GM10248 (cell line): ENCODE results near the gene PI4K2B.

Source experiments
- CTCF ChIA-PET: fragments of 300-600 bp; sonication (Branson Sonifier 250); formaldehyde crosslinking; extraction: SDS; loops from one replicate; lab custom pipeline; 2021; ENCODE audit warnings: antibody characterized with exemption; lab: Yijun Ruan, JAX
- POLR2A ChIA-PET: fragments of 350-650 bp; sonication (Branson Sonifier 250); formaldehyde crosslinking; extraction: SDS; loops from one replicate; lab custom pipeline; 2020; ENCODE audit warnings: antibody characterized with exemption; lab: Yijun Ruan, JAX
- DNase-seq: peaks from one replicate; pipeline ENCODE4 v3.0.0; 2012; ENCODE audit errors: extremely low spot score
- TF ChIP-seq, protein P1 (sequence below): IDR thresholded peaks from 2 replicates; pipeline ENCODE4 v1.5.1; 2012; ENCODE audit warnings: mild to moderate bottlenecking, low read depth; ENCODE audit errors: extremely low read depth, missing control alignments, control extremely low read depth

Gene PI4K2B

DNA sequence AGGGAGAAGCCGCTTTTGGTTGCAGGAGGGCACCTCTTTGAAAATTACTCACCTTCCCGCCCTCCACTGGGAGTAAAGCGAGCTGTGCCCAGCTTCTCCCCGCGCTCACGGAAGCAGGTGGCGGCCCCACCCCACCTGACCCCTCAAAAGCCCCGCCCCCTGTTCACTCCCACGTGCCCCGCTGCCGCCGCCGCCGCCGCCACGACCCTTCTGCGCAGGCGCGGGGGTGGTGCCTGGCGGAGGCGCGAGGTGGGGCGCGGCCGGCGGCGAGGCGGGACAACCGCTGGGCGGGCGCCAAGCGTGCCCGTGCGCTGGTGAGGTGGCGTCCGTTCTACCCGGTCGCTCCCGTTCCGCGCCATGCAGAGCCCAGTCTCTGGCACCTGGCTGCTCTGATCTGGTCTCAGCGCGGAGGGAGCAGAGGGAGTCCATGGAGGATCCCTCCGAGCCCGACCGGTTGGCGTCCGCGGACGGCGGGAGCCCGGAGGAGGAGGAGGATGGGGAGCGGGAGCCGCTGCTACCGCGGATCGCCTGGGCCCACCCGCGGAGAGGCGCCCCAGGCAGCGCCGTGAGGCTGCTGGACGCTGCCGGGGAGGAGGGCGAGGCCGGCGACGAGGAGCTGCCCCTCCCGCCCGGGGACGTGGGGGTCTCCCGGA lies at the start of gene PI4K2B:
Gene PI4K2B (plus strand): TSS at position 297 of the 653 bp plus-strand sequence. CDS start 131 bp downstream, at position 428.
- CTCF ChIA-PET = interaction anchor here (1.1 to 8.0 kb wide), 9 partner anchors 10 to 133 kb away, joined by 3 to 59 read pairs (median 4); partner anchors contain the start of gene ZCCHC4
- peak; percentile 94 for DNase-seq
- TF ChIP-seq, protein P1, sequence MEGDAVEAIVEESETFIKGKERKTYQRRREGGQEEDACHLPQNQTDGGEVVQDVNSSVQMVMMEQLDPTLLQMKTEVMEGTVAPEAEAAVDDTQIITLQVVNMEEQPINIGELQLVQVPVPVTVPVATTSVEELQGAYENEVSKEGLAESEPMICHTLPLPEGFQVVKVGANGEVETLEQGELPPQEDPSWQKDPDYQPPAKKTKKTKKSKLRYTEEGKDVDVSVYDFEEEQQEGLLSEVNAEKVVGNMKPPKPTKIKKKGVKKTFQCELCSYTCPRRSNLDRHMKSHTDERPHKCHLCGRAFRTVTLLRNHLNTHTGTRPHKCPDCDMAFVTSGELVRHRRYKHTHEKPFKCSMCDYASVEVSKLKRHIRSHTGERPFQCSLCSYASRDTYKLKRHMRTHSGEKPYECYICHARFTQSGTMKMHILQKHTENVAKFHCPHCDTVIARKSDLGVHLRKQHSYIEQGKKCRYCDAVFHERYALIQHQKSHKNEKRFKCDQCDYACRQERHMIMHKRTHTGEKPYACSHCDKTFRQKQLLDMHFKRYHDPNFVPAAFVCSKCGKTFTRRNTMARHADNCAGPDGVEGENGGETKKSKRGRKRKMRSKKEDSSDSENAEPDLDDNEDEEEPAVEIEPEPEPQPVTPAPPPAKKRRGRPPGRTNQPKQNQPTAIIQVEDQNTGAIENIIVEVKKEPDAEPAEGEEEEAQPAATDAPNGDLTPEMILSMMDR = no peak
- POLR2A ChIA-PET = interaction anchor here (0.6 kb wide), 1 partner anchor 10 kb away, joined by 7 read pairs; no protein-coding TSS in a partner anchor

DNA sequence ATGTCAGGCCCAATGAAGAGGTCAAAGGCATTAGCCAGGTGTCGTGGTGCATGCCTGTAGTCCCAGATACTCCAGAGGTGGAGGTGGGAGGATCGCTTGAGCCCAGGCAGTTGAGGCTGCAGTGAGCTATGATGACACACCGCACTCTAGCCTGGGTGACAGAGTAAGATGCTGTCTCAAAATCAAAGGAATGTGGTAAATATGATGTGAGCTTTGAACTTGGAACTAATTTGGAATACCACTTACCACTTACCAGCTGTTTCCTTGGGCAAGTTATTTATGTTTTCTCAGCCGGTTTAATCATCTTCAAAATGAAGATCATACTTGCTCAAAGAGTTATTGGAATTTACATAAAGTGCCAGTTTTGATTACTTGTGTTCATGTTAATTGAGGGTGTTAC lies 49.8 kb upstream of the PI4K2B start:
- TF ChIP-seq, protein P1 = no peak
- CTCF ChIA-PET = no interaction called here
- no peak for DNase-seq

DNA sequence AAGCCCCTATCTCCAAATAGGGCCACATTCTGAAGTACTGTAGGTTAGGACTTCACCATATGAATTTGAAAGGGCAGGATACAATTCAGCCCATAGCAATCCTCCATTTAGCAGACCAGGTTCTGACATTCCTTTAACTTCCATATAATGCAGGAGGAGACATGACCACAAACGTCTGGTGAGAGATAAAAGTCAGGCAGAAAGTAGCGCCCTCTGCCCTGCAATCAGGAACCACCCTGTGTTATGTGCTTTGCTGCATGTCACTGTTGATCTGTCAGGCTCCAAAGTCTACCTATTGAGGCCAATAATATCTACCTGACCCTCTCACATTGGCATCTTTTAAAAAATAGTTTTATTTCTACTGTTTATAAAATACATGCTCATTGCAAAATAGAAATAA lies 43.4 kb upstream of the PI4K2B start:
- CTCF ChIA-PET = no interaction called here
- DNase-seq = no peak
- TF ChIP-seq, protein P1 = no peak
- POLR2A ChIA-PET = no interaction called here

More for the DNA sequence above, 49.8 kb upstream of the PI4K2B start:
- POLR2A ChIA-PET = no interaction called here

DNA sequence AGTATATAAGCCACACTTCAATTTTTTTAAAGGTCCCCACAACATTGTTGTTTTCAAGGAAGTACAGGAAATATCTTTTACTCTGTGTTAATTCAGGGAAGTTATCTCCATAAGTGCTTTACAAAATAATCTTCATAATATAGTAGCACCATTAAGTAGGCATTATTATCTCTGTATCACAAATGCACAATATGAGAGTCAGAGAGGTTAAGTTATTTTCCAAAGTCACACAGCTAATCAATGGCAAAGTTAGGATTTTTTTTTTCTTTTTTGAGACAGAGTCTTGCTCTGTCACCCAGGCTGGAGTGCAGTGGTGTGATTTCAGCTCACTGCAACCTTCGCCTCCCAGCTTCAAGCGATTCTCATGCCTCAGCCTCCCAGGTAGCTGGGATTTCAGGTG lies 35.1 kb upstream of the PI4K2B start:
- ChIA-PET CTCF (interaction anchor here (1.2 to 1.7 kb wide), 2 partner anchors 15 to 19 kb away, joined by 4 to 5 read pairs; no protein-coding TSS in a partner anchor), POLR2A (no interaction called here)
- TF ChIP-seq, protein P1 = no peak
- DNase-seq = no peak

DNA sequence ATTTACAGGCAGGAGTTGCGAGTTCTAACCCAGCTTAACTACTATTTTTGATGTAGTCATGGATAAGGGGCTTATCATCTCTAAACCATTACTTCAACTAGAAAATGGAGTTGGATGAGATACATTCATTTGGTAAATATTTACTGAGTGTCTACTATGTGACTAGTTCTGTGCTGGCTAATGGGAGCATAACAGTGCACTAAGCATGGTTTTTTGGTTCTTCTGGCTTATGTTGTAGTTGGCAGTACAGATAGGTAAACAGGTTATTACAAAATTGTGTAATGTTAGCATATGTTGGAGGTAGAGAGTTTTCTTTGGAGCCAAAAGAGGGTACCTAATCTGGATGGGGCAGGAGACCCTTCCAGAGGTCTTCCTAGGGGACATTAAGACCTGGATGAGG lies 25.8 kb upstream of the PI4K2B start:
- ChIA-PET POLR2A (no interaction called here), CTCF (no interaction called here)
- no peak for DNase-seq
- TF ChIP-seq, protein P1 = no peak

DNA sequence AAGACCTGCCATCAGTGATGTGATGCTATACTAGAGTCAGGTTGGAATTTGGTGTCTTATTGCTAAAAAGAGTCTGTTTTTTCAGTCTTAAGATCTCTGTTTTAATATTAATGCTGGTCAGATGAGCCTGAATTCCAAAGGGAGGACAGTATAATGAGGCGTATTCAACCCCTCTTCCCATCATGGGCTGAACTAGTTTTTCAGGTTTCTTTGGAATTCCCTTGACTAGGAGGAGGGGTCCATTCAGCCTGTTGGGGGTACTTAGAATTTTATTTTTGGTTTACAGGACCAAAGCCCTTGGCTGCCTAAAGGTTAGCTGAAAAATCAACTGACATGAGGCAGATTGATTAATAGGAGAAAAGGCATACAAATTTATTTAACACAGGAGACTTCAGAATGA lies 24.1 kb upstream of the PI4K2B start:
- TF ChIP-seq, protein P1 = no peak
- ChIA-PET POLR2A (no interaction called here), CTCF (interaction anchor here (1.2 kb wide), 1 partner anchor 157 kb away, joined by 4 read pairs; no protein-coding TSS in a partner anchor)
- DNase-seq = no peak
